Neural cell (in vitro differentiated cells): Measurements from ENCODE around the gene EP400.

ENCODE experiments used
- EP300 ChIP-seq: fragments of 450-650 bp; conservative IDR thresholded peaks from 2 replicates; pipeline ENCODE4 v1.6.1; 2014; ENCODE audit warnings: antibody characterized with exemption, mild to moderate bottlenecking, moderate library complexity; ENCODE audit not compliant: poor library complexity, severe bottlenecking
- EZH2 ChIP-seq: fragments of 200-600, 300-800 bp; shearing (Covaris generic), sonication (generic); IDR thresholded peaks from 2 replicates; pipeline ENCODE4 v1.6.1; 2014; ENCODE audit warnings: antibody characterized with exemption, low read length, borderline replicate concordance, mild to moderate bottlenecking; ENCODE audit not compliant: insufficient read depth, poor library complexity, severe bottlenecking
- MXI1 ChIP-seq: fragments of 450-650 bp; conservative IDR thresholded peaks from 2 replicates; pipeline ENCODE4 v1.6.1; 2014; ENCODE audit warnings: antibody characterized with exemption, mild to moderate bottlenecking; ENCODE audit not compliant: poor library complexity, severe bottlenecking
- SMC3 ChIP-seq: fragments of 450-650 bp; conservative IDR thresholded peaks from 2 replicates; pipeline ENCODE4 v1.6.1; 2014; ENCODE audit warnings: antibody characterized with exemption, mild to moderate bottlenecking, moderate library complexity; ENCODE audit not compliant: poor library complexity
- TAF1 ChIP-seq: IDR thresholded peaks from 2 replicates; pipeline ENCODE4 v1.6.1; 2012; ENCODE audit warnings: low read depth
- TF ChIP-seq, protein P1 (sequence below): IDR thresholded peaks from 2 replicates; pipeline ENCODE4 v1.6.1; 2012; ENCODE audit warnings: borderline replicate concordance
- TF ChIP-seq, protein P2 (sequence below): fragments of 450-650 bp; IDR thresholded peaks from 2 replicates; pipeline ENCODE4 v1.5.1; 2014; ENCODE audit warnings: antibody characterized with exemption, mild to moderate bottlenecking, moderate library complexity; ENCODE audit not compliant: poor library complexity, severe bottlenecking

DNA sequence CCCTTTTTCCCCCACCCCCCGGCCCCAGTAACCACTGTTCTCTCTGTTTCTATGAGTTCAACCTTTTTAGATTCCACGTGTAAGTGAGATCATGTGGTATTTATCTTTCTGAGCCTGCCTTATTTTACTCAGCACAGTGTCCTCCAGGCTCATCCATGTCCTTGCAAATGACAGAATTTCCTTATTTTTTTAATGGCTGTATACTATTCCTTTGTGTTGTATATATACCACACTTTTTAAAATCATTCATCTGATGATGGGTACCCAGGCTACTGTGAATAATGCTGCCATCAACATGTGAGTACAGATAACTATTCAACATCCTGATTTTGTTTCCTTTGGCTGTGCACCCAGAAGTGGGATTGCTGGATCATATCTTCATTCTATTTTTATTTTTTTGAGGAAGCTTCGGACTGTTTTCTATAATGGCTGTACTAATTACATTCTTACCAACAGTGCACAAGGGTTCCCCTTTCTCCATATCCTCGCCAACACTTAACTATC, 139.7 kb downstream of the EP400 start:
- TF ChIP-seq EZH2 (no peak), TAF1 (no peak), EP300 (no peak), SMC3 (no peak), MXI1 (no peak)
- TF ChIP-seq, protein P1, sequence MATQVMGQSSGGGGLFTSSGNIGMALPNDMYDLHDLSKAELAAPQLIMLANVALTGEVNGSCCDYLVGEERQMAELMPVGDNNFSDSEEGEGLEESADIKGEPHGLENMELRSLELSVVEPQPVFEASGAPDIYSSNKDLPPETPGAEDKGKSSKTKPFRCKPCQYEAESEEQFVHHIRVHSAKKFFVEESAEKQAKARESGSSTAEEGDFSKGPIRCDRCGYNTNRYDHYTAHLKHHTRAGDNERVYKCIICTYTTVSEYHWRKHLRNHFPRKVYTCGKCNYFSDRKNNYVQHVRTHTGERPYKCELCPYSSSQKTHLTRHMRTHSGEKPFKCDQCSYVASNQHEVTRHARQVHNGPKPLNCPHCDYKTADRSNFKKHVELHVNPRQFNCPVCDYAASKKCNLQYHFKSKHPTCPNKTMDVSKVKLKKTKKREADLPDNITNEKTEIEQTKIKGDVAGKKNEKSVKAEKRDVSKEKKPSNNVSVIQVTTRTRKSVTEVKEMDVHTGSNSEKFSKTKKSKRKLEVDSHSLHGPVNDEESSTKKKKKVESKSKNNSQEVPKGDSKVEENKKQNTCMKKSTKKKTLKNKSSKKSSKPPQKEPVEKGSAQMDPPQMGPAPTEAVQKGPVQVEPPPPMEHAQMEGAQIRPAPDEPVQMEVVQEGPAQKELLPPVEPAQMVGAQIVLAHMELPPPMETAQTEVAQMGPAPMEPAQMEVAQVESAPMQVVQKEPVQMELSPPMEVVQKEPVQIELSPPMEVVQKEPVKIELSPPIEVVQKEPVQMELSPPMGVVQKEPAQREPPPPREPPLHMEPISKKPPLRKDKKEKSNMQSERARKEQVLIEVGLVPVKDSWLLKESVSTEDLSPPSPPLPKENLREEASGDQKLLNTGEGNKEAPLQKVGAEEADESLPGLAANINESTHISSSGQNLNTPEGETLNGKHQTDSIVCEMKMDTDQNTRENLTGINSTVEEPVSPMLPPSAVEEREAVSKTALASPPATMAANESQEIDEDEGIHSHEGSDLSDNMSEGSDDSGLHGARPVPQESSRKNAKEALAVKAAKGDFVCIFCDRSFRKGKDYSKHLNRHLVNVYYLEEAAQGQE = no peak
- TF ChIP-seq, protein P2, sequence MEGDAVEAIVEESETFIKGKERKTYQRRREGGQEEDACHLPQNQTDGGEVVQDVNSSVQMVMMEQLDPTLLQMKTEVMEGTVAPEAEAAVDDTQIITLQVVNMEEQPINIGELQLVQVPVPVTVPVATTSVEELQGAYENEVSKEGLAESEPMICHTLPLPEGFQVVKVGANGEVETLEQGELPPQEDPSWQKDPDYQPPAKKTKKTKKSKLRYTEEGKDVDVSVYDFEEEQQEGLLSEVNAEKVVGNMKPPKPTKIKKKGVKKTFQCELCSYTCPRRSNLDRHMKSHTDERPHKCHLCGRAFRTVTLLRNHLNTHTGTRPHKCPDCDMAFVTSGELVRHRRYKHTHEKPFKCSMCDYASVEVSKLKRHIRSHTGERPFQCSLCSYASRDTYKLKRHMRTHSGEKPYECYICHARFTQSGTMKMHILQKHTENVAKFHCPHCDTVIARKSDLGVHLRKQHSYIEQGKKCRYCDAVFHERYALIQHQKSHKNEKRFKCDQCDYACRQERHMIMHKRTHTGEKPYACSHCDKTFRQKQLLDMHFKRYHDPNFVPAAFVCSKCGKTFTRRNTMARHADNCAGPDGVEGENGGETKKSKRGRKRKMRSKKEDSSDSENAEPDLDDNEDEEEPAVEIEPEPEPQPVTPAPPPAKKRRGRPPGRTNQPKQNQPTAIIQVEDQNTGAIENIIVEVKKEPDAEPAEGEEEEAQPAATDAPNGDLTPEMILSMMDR = no peak
